ENCODE measurements around the gene ABHD12. TPM values are rescaled to one million over a fixed set of nuclear protein-coding genes. Genes with fewer than 3 reads are reported as not detected.
"Not testable (repeated sequence)": the region's sequence is repeated elsewhere in the genome, so short reads cannot be mapped to it uniquely, and the experiment has no call there.

The ABHD12 gene
- total RNA-seq, 2 experiments from 2014 or later = 18.1 to 18.4 TPM

DNA sequence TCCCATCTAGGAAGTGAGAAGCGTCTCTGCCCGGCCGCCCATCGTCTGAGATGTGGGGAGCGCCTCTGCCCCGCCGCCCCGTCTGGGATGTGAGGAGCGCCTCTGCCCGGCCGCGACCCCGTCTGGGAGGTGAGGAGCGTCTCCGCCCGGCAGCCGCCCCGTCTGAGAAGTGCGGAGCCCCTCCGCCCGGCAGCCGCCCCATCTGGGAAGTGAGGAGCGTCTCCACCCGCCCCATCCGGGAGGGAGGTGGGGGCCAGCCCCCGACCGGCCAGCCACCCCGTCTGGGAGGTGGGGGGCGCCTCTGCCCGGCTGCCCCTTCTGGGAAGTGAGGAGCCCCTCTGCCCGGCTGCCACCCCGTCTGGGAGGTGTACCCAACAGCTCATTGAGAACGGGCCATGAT lies 77.9 kb downstream of the ABHD12 start:
- H3K4me1 Mint-ChIP-seq = peaks cover 26% of the 10 kb centered on the region
- not testable (repeated sequence) for H3K27ac Mint-ChIP-seq

GRCh38 chr20:25310921-25311728 lies 79.5 kb downstream of the ABHD12 start:
- Mint-ChIP-seq H3K27me3 (no peaks in the 10 kb centered on the region), H3K4me1 (peaks cover 26% of the 10 kb centered on the region), H3K36me3 (peaks cover 10% of the 10 kb centered on the region), H3K27ac (peak overlapping the region; percentile 93), H3K4me3 (peak overlapping the region; percentile 72), H3K9me3 (no peaks in the 10 kb centered on the region)
- no peak for DNase-seq

More for the DNA sequence above, 77.9 kb downstream of the ABHD12 start:
- H3K36me3 Mint-ChIP-seq, H3K4me3 Mint-ChIP-seq, DNase-seq, H3K27me3 Mint-ChIP-seq, H3K9me3 Mint-ChIP-seq: not testable (repeated sequence)

DNA sequence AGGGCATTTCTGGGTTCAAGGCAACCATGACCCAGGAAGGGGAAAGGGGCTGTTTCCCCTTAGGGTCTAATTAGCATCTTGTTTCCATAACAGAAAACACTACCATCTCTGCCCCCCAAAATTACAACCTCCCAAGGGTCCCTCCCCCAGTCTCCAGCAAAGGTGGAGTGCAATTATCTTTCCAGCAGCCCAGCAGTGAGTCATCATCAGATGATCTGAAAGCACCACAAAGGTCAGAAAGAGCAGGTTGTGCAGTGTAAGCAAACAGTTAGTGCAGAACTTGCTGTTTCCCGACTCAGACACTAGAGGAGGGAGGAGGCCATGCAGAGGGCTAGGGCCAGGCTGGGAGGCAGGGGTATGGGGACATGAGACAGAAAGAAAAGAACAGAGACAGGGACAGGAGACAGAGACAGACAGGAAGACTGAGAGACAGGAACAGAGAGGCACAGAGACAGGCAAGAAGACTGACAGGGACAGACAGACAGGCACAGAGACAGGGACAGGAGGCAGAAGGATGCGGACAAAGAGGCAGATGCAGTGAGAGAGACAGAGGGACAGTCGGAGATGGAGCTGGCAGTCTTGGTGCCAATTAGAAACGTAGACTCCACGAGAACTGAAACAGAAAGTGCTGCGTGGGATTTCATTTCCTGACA lies 80.2 kb downstream of the ABHD12 start:
- DNase-seq = peak; percentile 66
- Mint-ChIP-seq H3K9me3 (no peaks in the 10 kb centered on the region), H3K27ac (peak overlapping the region; percentile 93), H3K36me3 (peaks cover 10% of the 10 kb centered on the region), H3K27me3 (no peaks in the 10 kb centered on the region), H3K4me3 (peak overlapping the region; percentile 72), H3K4me1 (peaks cover 26% of the 10 kb centered on the region)

- Mint-ChIP-seq H3K36me3 (peaks cover 10% of the 10 kb centered on the region), H3K27ac (peak overlapping the region; percentile 57), H3K4me3 (no peak overlapping the region), H3K27me3 (no peaks in the 10 kb centered on the region), H3K9me3 (no peaks in the 10 kb centered on the region), H3K4me1 (peaks cover 26% of the 10 kb centered on the region)
- no peak for DNase-seq
Measured at GRCh38 chr20:25309395-25310267, 81.0 kb downstream of the ABHD12 start.

- no peak for DNase-seq
- peaks cover 10% of the 10 kb centered on the region for H3K36me3 Mint-ChIP-seq
- no peaks in the 10 kb centered on the region for H3K27me3 Mint-ChIP-seq
- no peak overlapping the region for H3K27ac Mint-ChIP-seq
- H3K4me1 Mint-ChIP-seq = peaks cover 26% of the 10 kb centered on the region
- no peaks in the 10 kb centered on the region for H3K9me3 Mint-ChIP-seq
- no peak overlapping the region for H3K4me3 Mint-ChIP-seq
Measured at GRCh38 chr20:25308671-25309394, 81.8 kb downstream of the ABHD12 start.

DNA sequence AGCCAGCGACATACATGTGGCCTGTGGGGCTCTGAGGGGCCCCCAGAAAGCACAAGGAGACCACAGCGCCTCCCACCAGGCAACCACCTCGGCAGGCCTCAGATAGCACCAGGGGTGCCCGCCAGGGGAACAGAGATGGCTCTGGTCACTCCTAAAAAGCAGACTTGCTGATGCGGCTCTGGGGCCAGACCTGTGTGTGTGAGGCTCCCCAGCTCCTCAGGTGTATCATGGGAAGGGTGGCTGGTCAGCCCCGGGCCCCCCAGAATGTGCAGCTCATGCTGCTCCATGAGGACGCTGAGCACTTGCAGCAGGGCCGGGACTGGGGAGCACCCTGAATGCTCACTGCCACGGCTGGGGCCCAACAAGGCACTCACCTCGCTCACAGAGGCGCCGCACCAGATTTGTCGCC lies 82.5 kb downstream of the ABHD12 start:
- H3K27ac Mint-ChIP-seq = no peak overlapping the region
- DNase-seq = no peak
- no peak overlapping the region for H3K4me3 Mint-ChIP-seq
- peaks cover 24% of the 10 kb centered on the region for H3K4me1 Mint-ChIP-seq
- no peaks in the 10 kb centered on the region for H3K9me3 Mint-ChIP-seq
- no peaks in the 10 kb centered on the region for H3K27me3 Mint-ChIP-seq
- peaks cover 6% of the 10 kb centered on the region for H3K36me3 Mint-ChIP-seq

GRCh38 chr20:25306991-25307903 lies 83.4 kb downstream of the ABHD12 start:
- no peak overlapping the region for H3K27ac Mint-ChIP-seq

DNA sequence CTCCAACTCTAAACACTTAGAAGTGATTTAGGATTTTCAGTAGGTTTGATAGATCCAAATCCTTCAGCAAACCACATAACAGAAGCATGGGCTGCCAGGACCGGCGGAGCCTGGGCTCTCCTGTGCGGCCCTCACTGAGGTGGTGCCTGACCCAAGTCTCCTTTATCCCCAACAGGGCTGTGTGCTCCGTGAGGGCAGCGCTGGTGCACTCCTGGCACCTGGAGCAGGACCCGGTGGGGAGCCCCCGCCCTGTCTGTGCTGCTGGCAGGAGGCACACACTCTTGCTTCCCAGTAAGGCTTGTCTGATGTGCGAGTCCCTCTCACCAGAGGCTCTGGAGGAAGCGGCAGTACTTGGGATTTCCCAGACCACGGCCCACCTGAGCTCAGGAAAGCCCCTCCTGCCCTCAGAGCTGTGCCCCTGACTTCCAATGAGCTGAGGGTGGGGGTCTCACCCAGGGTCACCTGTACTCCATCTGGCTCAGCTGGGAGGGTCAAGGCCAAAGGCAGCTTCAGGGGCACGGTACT lies 86.5 kb downstream of the ABHD12 start:
- H3K9me3 Mint-ChIP-seq = no peaks in the 10 kb centered on the region
- peaks cover 2% of the 10 kb centered on the region for H3K36me3 Mint-ChIP-seq
- H3K27me3 Mint-ChIP-seq = no peaks in the 10 kb centered on the region
- no peak overlapping the region for H3K4me3 Mint-ChIP-seq
- H3K27ac Mint-ChIP-seq = no peak overlapping the region
- H3K4me1 Mint-ChIP-seq = peaks cover under 1% of the 10 kb centered on the region
- DNase-seq = no peak

More at GRCh38 chr20:25306991-25307903, 83.4 kb downstream of the ABHD12 start:
- no peaks in the 10 kb centered on the region for H3K9me3 Mint-ChIP-seq
- peaks cover 6% of the 10 kb centered on the region for H3K36me3 Mint-ChIP-seq
- DNase-seq = no peak
- H3K27me3 Mint-ChIP-seq = no peaks in the 10 kb centered on the region
- no peak overlapping the region for H3K4me3 Mint-ChIP-seq
- H3K4me1 Mint-ChIP-seq = peaks cover 24% of the 10 kb centered on the region

DNA sequence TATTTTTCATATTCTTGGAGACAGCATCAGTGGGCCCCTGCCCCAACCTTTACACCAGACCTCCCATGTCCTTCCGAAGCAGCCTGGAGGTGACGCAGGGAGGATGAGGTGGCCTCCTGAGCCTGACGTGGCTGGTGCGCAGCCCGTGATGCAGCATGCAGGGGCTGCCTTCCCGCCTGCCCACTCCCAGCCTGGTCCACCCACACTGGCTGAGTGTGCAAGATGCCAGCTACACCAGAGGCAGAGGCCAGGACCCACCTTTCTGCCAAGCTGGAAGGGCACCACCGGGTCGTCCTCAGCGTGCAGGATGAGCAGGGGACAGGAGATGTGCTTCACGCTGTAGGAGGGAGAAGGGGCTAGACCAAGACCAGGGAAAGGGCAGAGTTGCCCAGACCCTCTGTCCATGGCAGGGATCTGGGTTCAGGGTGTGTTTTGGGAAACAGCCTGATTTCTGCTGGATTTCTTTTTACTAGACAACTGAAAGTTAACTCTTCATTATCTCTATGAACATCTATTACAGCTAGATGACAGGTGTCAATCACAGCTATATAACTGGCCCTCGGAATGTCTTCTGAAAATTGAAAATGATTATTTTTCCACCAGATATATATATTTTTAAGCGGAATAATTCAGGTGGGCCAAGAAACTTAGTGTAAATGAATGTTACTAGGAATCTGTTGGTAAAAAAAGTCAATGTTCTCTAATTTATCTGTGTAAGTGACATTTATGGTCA lies 87.2 kb downstream of the ABHD12 start:
- Mint-ChIP-seq H3K4me3 (no peak overlapping the region), H3K27me3 (no peaks in the 10 kb centered on the region), H3K27ac (no peak overlapping the region), H3K36me3 (peaks cover 2% of the 10 kb centered on the region), H3K4me1 (no peaks in the 10 kb centered on the region), H3K9me3 (no peaks in the 10 kb centered on the region)
- no peak for DNase-seq

DNA sequence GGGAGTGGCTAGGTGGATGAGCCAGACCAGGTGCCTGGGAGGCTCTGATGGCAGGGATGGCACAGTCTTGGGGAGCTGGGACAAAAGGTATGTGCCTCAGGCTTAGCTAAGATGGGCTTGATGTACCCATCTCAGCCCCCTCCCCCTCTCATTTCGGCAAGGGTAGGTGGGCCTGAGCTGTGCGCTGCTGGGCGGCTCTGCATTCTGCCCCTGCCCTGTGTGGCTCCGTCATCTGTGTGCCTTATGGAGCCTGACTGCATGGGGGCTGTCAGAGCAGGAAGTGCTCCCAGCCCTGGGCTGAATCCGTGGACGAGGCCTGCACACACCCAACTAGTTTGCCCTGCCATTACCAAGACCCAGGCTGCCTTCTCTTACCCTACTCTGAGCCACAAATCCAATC lies 88.0 kb downstream of the ABHD12 start:
- Mint-ChIP-seq H3K9me3 (no peaks in the 10 kb centered on the region), H3K4me1 (no peaks in the 10 kb centered on the region), H3K4me3 (no peak overlapping the region), H3K27ac (no peak overlapping the region), H3K27me3 (no peaks in the 10 kb centered on the region), H3K36me3 (peaks cover 2% of the 10 kb centered on the region)
- DNase-seq = no peak

DNA sequence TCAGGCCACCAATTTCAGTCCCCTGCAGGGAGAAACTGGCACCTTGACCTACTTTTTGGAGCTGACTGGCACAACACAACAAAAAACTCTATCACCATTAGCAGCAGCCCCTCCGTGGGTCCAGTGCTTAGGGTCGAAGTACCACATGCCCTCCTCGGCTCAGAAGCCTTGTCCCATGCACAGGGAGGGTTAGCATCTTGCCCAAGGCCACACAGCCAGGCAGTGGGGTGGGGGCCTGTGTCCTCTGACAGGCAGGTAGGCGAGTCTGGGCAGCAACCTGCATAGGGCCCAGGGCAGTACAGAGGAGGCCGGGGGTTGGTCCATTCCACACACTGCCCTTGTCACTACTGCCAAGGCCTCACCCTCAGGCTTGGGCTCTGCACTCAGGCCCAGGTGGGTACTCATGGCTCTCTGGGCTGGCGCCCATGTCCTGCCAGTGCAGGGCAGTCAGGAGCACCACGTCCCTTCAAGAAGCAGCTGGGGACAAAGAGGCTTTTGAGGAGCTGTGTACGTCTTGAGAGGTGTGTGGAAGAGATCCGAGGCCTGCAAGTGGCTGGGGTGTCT lies 89.2 kb downstream of the ABHD12 start:
- no peaks in the 10 kb centered on the region for H3K36me3 Mint-ChIP-seq
- no peaks in the 10 kb centered on the region for H3K4me1 Mint-ChIP-seq
- H3K4me3 Mint-ChIP-seq = no peak overlapping the region
- H3K27me3 Mint-ChIP-seq = no peaks in the 10 kb centered on the region
- H3K27ac Mint-ChIP-seq = no peak overlapping the region
- no peak for DNase-seq
- H3K9me3 Mint-ChIP-seq = no peaks in the 10 kb centered on the region

DNA sequence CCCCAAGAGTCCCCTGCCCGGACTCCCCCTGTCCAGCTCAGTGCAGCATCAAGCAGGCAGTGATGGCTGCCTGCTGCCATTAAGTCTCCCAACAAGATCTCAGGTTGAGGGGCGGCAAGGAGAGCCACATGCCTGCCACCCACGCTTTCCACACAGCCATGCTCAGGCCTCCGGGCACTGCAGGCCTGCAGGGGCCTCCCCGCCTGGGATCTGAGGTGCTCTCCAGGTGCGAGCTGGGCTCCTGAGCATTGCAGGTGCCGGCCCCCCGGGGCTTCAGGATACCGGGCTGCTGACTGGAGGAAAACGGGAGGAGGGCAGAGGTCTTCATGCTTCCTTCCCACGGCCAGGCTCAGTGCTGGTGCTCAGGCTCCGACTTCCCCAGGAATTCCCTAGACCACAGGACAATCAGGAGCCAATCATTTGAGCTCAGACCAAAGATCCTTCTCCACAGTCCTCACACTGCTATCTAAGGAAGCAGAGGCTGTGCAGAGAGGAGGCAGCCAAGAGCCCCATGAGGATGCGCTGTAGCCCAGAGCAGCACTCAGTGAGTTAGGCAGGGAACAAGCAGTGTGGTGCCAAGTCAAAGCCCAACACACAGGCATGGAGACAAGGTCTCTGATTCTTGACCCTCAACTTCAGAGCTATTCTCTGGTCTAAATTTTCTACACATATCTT lies 90.0 kb downstream of the ABHD12 start:
- Mint-ChIP-seq H3K9me3 (no peaks in the 10 kb centered on the region), H3K4me3 (no peak overlapping the region), H3K27ac (no peak overlapping the region), H3K36me3 (no peaks in the 10 kb centered on the region), H3K27me3 (no peaks in the 10 kb centered on the region), H3K4me1 (peaks cover 2% of the 10 kb centered on the region)
- DNase-seq = no peak
